ENCODE results near the gene TMEM222.

Gene TMEM222

DNA sequence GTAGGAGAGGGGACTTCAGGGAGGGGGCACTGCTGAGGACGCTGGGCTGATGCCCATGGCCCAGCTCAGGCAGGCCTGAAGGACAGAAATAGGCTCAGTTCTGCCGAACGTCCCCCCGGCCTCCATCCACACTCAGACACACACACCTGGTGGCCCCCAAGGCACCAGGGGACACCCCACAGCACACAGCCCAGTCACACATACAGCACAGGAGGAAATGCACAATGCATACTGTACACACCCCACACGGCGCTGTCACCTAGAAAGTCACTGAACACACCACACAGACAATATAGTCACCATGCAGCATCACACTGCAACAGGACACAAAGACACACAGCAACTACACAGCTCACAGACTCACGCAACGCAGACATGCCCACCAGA, 20.4 kb downstream of the TMEM222 start:
- peak overlapping the region in 1 of 2 donors; percentile 8 for H3K4me3 ChIP-seq (ENCODE audit: low read length in 2 of 2)
- peaks cover 0 to 4% of the 10 kb centered on the region in 2 donors for H3K27me3 ChIP-seq (ENCODE audit: control insufficient read depth in 1 of 2, insufficient read depth in 2 of 2, low read length in 2 of 2)
- H3K36me3 ChIP-seq (ENCODE audit: control insufficient read depth in 2 of 2, insufficient read depth in 2 of 2, low read length in 2 of 2) = peaks cover 0 to 2% of the 10 kb centered on the region in 2 donors
- H3K4me1 ChIP-seq (ENCODE audit: control insufficient read depth, insufficient read depth, low read length) = peaks cover 3% of the 10 kb centered on the region
- no peaks in the 10 kb centered on the region for H3K9me3 ChIP-seq (ENCODE audit: control insufficient read depth in 2 of 2, low read length in 2 of 2)
- H3K9ac ChIP-seq (ENCODE audit: low read length in 2 of 2) = no peak overlapping the region
- H3K27ac ChIP-seq (ENCODE audit: low read length) = no peak overlapping the region

DNA sequence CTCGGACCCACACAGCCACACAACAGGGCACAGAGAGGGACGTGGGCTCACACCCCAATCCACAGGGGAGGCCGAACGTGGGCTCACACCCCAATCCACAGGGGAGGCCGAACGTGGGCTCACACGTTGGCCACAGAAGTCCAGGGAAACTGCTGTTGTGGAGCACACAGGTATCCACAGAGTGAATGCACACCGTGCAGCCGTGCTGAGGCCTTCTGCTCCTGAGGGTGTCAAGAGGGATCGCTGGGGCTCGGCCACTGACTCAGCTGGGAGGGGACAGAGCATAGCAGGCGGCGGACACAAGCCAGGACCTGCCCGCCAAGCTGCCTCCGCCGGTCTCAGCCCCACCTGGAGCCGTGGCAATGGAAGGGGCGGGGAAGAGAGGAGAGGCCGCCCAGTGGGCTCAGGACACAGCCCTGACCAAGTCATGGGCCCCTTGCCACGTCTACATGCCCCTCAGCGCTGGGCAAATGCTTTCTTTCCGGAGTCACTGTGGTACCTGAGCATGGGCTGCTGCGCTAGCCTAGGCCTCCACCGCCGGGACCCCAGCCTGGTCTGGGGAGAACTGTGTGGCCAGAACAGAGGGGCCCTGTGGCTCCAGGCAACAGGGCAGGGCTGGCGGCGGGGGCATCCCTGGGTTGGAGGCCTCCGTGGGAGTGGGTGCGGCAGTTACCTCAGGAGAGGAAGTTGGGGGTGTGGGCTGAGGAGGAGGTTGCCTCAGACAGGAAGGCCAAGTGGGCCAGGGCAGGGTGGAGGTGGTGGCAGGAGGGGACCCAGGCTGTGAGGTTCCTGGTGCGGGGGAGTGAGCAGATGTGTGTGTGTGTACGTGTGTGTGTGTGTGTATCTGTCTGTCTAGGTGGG, 21.0 kb downstream of the TMEM222 start:
- Histone ChIP-seq H3K9me3 (ENCODE audit: control insufficient read depth in 2 of 2, low read length in 2 of 2) (no peaks in the 10 kb centered on the region), H3K27me3 (ENCODE audit: control insufficient read depth in 1 of 2, insufficient read depth in 2 of 2, low read length in 2 of 2) (peaks cover 0 to 4% of the 10 kb centered on the region in 2 donors), H3K9ac (ENCODE audit: low read length in 2 of 2) (no peak overlapping the region), H3K4me1 (ENCODE audit: control insufficient read depth, insufficient read depth, low read length) (peaks cover 3% of the 10 kb centered on the region), H3K4me3 (ENCODE audit: low read length in 2 of 2) (peak overlapping the region in 1 of 2 donors; percentile 8), H3K36me3 (ENCODE audit: control insufficient read depth in 2 of 2, insufficient read depth in 2 of 2, low read length in 2 of 2) (peaks cover 0 to 2% of the 10 kb centered on the region in 2 donors), H3K27ac (ENCODE audit: low read length) (no peak overlapping the region)

DNA sequence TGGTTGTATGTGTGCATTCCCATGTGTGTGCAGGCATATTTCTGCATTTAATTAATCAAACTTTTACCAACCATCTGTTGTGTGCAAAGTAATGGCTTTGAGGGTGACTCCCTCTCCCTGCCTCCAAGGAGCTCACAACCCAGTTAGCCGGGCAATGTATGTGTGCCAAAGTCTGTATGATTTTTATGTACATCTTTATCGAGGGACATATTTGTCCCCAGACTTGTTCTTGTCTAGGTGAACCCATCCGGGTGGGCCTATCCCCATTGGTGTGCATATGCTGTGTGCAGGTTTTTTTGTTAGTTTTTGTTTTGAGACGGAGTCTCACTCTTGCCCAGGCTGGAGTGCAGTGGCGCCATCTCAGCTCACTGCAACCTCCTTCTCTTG, 21.7 kb downstream of the TMEM222 start:
- Histone ChIP-seq H3K36me3 (ENCODE audit: control insufficient read depth in 2 of 2, insufficient read depth in 2 of 2, low read length in 2 of 2) (peaks cover 0 to under 1% of the 10 kb centered on the region in 2 donors), H3K9me3 (ENCODE audit: control insufficient read depth in 2 of 2, low read length in 2 of 2) (no peaks in the 10 kb centered on the region), H3K27me3 (ENCODE audit: control insufficient read depth in 1 of 2, insufficient read depth in 2 of 2, low read length in 2 of 2) (peaks cover 0 to 4% of the 10 kb centered on the region in 2 donors), H3K27ac (ENCODE audit: low read length) (no peak overlapping the region), H3K9ac (ENCODE audit: low read length in 2 of 2) (no peak overlapping the region), H3K4me3 (ENCODE audit: low read length in 2 of 2) (no peak overlapping the region), H3K4me1 (ENCODE audit: control insufficient read depth, insufficient read depth, low read length) (peaks cover 3% of the 10 kb centered on the region)

DNA sequence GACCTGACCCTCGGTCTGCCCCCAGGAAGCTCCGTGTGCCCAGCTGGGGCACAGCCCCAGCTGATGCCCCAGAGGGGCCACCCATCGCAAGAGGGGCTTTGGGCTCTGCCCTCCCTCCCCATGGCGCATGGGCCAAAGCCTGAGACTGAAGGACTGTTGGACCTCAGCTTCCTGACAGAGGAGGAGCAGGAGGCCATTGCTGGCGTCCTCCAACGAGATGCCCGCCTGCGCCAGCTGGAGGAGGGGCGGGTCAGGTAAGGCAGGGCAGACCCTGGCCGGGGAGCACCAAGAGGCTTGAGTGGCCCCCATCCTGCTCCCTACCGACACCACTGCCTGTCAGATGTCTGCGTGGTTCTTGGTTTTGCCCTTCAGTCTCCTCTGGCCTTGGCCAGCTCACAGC, 23.3 kb downstream of the TMEM222 start:
- Histone ChIP-seq H3K9me3 (ENCODE audit: control insufficient read depth in 2 of 2, low read length in 2 of 2) (no peaks in the 10 kb centered on the region), H3K27me3 (ENCODE audit: control insufficient read depth in 1 of 2, insufficient read depth in 2 of 2, low read length in 2 of 2) (peaks cover 6 to 10% of the 10 kb centered on the region in 2 donors), H3K36me3 (ENCODE audit: control insufficient read depth in 2 of 2, insufficient read depth in 2 of 2, low read length in 2 of 2) (no peaks in the 10 kb centered on the region), H3K4me1 (ENCODE audit: control insufficient read depth, insufficient read depth, low read length) (peaks cover 17% of the 10 kb centered on the region), H3K4me3 (ENCODE audit: low read length in 2 of 2) (no peak overlapping the region), H3K27ac (ENCODE audit: low read length) (no peak overlapping the region), H3K9ac (ENCODE audit: low read length in 2 of 2) (no peak overlapping the region)

DNA sequence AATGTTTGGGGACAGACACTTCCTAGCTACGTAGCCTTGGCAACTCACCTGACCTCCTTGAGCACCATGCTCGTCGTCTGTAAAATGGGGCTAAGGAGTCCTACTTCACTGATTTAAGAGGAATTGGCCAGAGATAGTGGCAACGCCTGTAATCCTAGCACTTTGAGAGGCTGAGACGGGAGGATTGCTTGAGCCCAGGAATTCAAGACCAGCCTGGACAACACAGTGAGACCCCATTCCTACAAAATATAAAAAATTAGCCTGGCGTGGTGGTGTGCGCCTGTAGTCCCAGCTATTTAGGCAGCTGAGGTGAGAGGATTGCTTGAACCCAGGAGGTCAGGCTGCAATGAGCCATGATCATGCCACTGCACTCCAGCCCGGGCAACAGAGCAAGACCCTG, 24.4 kb downstream of the TMEM222 start:
- Histone ChIP-seq H3K36me3 (ENCODE audit: control insufficient read depth in 2 of 2, insufficient read depth in 2 of 2, low read length in 2 of 2) (no peaks in the 10 kb centered on the region), H3K27ac (ENCODE audit: low read length) (no peak overlapping the region), H3K27me3 (ENCODE audit: control insufficient read depth in 1 of 2, insufficient read depth in 2 of 2, low read length in 2 of 2) (peaks cover 12 to 20% of the 10 kb centered on the region in 2 donors), H3K9ac (ENCODE audit: low read length in 2 of 2) (no peak overlapping the region), H3K4me3 (ENCODE audit: low read length in 2 of 2) (no peak overlapping the region), H3K4me1 (ENCODE audit: control insufficient read depth, insufficient read depth, low read length) (peaks cover 28% of the 10 kb centered on the region), H3K9me3 (ENCODE audit: control insufficient read depth in 2 of 2, low read length in 2 of 2) (no peaks in the 10 kb centered on the region)

DNA sequence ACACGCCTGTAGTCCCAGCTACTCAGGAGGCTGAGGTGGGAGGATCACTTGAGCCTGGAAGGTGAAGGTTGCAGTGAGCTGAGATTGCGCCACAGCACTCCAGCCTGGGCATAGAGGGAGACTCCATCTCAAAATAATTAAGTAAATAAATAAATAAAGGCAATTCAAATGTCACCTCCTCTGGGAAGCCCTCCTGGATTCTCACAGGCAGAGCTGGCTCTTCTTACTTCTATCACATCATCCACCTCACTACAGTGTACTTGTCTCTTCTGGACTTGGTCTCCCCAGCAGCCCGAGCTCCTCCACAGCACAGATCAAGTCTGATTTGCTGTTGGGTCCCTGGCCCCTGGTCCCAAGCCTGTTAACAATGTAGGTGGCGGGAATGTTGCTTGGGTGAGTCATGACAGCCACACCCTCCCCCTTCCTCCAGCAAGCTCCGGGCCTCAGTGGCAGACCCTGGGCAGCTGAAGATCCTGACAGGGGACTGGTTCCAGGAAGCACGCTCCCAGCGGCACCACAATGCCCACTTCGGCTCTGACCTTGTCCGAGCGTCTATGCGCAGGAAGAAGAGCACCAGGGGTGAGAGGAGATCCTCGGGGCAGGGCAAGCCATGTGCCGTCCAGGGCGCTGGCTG, 25.1 kb downstream of the TMEM222 start:
- no peaks in the 10 kb centered on the region for H3K36me3 ChIP-seq (ENCODE audit: control insufficient read depth in 2 of 2, insufficient read depth in 2 of 2, low read length in 2 of 2)
- no peak overlapping the region for H3K9ac ChIP-seq (ENCODE audit: low read length in 2 of 2)
- H3K27me3 ChIP-seq (ENCODE audit: control insufficient read depth in 1 of 2, insufficient read depth in 2 of 2, low read length in 2 of 2) = peaks cover 12 to 20% of the 10 kb centered on the region in 2 donors
- H3K4me3 ChIP-seq (ENCODE audit: low read length in 2 of 2) = no peak overlapping the region
- H3K4me1 ChIP-seq (ENCODE audit: control insufficient read depth, insufficient read depth, low read length) = peaks cover 25% of the 10 kb centered on the region
- H3K27ac ChIP-seq (ENCODE audit: low read length) = no peak overlapping the region
- H3K9me3 ChIP-seq (ENCODE audit: control insufficient read depth in 2 of 2, low read length in 2 of 2) = no peaks in the 10 kb centered on the region

DNA sequence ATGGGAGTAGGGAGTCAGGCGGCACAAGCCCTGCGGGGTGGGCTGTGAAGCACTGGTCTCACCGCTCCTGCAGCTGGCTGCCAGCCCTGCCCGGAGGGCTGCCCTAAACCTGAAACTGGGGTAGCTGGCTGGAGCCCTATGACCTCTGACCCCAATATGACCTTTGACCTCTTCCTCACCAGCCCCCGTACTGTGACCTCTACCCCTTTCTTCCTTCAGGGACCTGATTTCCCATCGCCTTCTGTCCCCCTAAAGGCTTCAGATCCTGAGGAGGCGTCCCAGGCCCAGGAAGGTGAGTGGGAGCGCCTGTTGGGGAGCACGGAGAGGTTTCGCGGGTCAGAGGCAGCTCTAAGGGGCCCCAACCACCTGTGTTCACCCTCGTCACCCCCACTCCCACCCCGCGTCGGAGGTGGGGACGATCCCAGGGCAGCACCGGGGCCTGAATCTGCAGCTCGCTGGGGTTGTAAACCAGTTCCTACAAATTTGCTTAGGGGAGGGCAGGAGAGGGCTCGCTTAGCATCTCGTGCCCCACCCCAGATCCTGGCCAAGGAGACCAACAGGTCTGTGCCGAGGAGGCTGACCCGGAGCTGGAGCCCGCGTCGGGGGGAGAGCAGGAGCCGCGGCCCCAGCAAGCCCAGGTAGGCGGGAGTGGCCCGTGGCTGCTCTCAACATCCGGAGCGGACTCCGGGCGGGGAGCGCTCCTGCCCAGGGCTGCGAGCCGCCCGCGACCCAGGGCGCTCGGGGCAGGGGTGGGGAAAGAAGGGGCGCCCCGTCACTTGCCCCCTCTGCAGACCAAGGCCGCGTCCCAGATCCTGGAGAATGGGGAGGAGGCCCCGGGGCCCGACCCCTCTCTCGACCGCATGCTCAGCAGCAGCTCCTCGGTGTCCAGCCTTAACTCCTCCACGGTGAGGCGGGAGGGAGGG, 27.2 kb downstream of the TMEM222 start:
- Histone ChIP-seq H3K9ac (ENCODE audit: low read length in 2 of 2) (no peak overlapping the region), H3K27me3 (ENCODE audit: control insufficient read depth in 1 of 2, insufficient read depth in 2 of 2, low read length in 2 of 2) (peaks cover 12 to 20% of the 10 kb centered on the region in 2 donors), H3K4me1 (ENCODE audit: control insufficient read depth, insufficient read depth, low read length) (peaks cover 25% of the 10 kb centered on the region), H3K36me3 (ENCODE audit: control insufficient read depth in 2 of 2, insufficient read depth in 2 of 2, low read length in 2 of 2) (no peaks in the 10 kb centered on the region), H3K27ac (ENCODE audit: low read length) (no peak overlapping the region), H3K9me3 (ENCODE audit: control insufficient read depth in 2 of 2, low read length in 2 of 2) (no peaks in the 10 kb centered on the region), H3K4me3 (ENCODE audit: low read length in 2 of 2) (peak overlapping the region; percentile 58 to 67)

DNA sequence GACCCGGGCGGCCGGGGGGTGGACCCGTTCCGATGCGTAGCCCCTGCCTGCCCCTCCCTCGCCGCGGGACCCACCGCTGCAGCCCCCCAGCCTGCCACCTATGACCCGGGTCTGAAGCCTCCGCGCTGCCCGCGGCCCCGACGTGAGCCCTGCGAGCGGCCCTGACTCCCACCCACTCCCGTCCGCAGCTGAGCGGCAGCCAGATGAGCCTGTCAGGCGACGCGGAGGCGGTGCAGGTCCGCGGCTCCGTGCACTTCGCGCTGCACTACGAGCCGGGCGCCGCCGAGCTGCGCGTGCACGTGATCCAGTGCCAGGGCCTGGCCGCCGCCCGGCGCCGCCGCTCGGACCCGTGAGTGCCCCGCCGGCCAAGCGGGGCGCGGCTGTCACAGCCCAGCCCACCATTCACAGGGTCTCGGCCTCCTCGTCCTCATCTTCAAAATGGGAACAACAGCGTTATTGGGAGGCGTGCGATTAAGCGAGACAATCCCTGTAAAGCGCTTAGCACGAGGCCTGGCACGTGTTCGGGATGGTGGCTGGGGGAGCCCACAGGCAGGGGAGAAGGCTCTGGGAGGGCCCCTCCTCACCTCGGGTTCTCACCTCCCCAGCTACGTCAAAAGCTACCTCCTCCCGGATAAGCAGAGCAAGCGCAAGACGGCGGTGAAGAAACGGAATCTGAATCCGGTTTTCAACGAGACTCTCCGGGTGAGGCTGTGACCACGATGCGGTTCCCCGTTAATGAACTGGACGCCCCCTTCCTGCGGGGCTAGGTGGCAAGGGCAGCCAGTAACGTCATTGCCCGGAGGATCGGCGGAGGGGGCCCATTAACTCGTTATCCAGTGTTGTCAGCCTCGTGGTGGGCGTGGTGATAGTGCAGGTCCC, 28.1 kb downstream of the TMEM222 start:
- H3K36me3 ChIP-seq (ENCODE audit: control insufficient read depth in 2 of 2, insufficient read depth in 2 of 2, low read length in 2 of 2) = no peaks in the 10 kb centered on the region
- no peak overlapping the region for H3K27ac ChIP-seq (ENCODE audit: low read length)
- H3K9ac ChIP-seq (ENCODE audit: low read length in 2 of 2) = peak overlapping the region in 1 of 2 donors; percentile 36
- peaks cover 25% of the 10 kb centered on the region for H3K4me1 ChIP-seq (ENCODE audit: control insufficient read depth, insufficient read depth, low read length)
- peaks cover 12 to 20% of the 10 kb centered on the region in 2 donors for H3K27me3 ChIP-seq (ENCODE audit: control insufficient read depth in 1 of 2, insufficient read depth in 2 of 2, low read length in 2 of 2)
- peak overlapping the region; percentile 58 to 67 for H3K4me3 ChIP-seq (ENCODE audit: low read length in 2 of 2)
- no peaks in the 10 kb centered on the region for H3K9me3 ChIP-seq (ENCODE audit: control insufficient read depth in 2 of 2, low read length in 2 of 2)

DNA sequence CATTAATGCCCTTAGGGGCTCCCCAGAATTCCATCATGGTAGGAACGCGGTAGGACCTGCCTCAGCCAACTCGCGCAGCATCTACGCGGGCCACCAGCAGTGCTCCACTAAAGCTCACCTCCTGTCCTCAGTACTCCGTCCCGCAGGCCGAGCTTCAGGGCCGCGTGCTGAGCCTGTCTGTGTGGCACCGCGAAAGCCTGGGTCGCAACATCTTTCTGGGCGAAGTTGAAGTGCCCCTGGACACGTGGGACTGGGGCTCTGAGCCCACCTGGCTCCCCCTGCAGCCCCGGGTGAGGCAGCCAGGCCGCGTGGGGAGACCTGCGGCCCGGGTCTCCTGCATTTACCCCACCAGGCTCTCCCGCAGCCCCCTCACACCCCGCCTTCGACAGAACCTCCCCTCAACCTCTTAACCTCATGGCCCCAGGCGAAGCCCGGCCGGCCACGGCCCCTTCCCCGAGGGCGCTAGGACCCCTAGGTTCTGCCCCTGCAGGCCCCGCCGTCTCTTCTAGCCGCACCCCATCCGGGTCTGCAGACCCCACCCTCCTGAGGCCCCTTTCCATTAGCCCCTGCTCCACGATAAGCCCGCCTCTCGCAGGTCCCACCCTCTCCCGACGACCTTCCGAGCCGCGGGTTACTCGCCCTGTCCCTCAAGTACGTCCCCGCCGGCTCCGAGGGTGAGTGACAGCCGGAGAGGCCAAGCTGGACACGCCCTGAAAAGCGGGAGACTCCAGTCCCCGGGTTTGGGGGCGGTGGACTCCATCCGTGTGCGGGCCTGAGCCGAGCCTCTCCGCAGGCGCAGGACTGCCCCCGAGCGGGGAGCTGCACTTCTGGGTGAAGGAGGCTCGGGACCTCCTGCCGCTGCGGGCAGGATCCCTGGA, 28.9 kb downstream of the TMEM222 start:
- peak overlapping the region; percentile 58 to 67 for H3K4me3 ChIP-seq (ENCODE audit: low read length in 2 of 2)
- H3K9me3 ChIP-seq (ENCODE audit: control insufficient read depth in 2 of 2, low read length in 2 of 2) = no peaks in the 10 kb centered on the region
- peaks cover 25% of the 10 kb centered on the region for H3K4me1 ChIP-seq (ENCODE audit: control insufficient read depth, insufficient read depth, low read length)
- H3K27ac ChIP-seq (ENCODE audit: low read length) = no peak overlapping the region
- peaks cover 12 to 20% of the 10 kb centered on the region in 2 donors for H3K27me3 ChIP-seq (ENCODE audit: control insufficient read depth in 1 of 2, insufficient read depth in 2 of 2, low read length in 2 of 2)
- H3K9ac ChIP-seq (ENCODE audit: low read length in 2 of 2) = no peak overlapping the region
- peaks cover 7 to 8% of the 10 kb centered on the region in 2 donors for H3K36me3 ChIP-seq (ENCODE audit: control insufficient read depth in 2 of 2, insufficient read depth in 2 of 2, low read length in 2 of 2)

All from stomach smooth muscle (tissue), 2 donors.